Dermis microvascular lymphatic vessel endothelial cell (primary cell): ENCODE measurements around the gene REG3A. TPM values are rescaled to one million over a fixed set of nuclear protein-coding genes. Genes with fewer than 3 reads are reported as not detected.

Experiments used
- DNase-seq, 2 donors: peaks; one replicate each; pipeline versions ENCODE4 v3.0.0 to v3.0.0-alpha.2; 2010; ENCODE audit warnings: low read depth in 2 of 2
- total RNA-seq: library from RNA; depleted of rRNA; stranded (reverse); fragments of >200 nt; gene quantifications from 2 replicates; pipeline ENCODE4 v1.2.1, GENCODE V29; 2014

Gene REG3A
- total RNA-seq, 1 donor from 2014 or later: not detected

GRCh38 chr2:79120194-79120713 is 39.3 kb downstream of the REG3A start, which contains the start of gene REG1A:
Gene REG1A, plus strand, starts transcription at chr2:79120488. Its CDS starts 374 bp downstream, at chr2:79120862.
- DNase-seq: no peak

GRCh38 chr2:79116997-79117928 is 42.3 kb downstream of the REG3A start:
- DNase-seq: no peak

- no peak for DNase-seq
Observed at GRCh38 chr2:79114797-79115494, 44.6 kb downstream of the REG3A start.

- no peak for DNase-seq
Observed at GRCh38 chr2:79112269-79112668, 47.3 kb downstream of the REG3A start.

Other genes with a start within 250 kb of the REG3A start
- not detected in 2 replicates for gene REG3G, start 134.1 kb downstream of the REG3A start, total RNA-seq
- gene REG1B, start 71.8 kb downstream of the REG3A start, total RNA-seq: not detected in 2 replicates
- gene REG1A, start 39.3 kb downstream of the REG3A start, total RNA-seq: not detected in 2 replicates